Chondrocyte (in vitro differentiated cells): ENCODE measurements around the gene WHAMM. TPM values are rescaled to one million over a fixed set of nuclear protein-coding genes. Genes with fewer than 3 reads are reported as not detected.

Experiments used
- DNase-seq: peaks from one replicate; pipeline ENCODE4 v3.0.0; 2021; ENCODE audit warnings: mixed read lengths, low spot score
- H3K27ac Mint-ChIP-seq: one replicate; pipeline ENCODE4 v1.8.0; 2021; ENCODE audit warnings: mild to moderate bottlenecking, moderate library complexity, mixed read lengths; ENCODE audit not compliant: unreplicated experiment
- H3K27me3 Mint-ChIP-seq: 2 replicates; pipeline ENCODE4 v1.8.0; 2021; ENCODE audit warnings: low read depth, mixed read lengths
- H3K36me3 Mint-ChIP-seq: 2 replicates; pipeline ENCODE4 v1.8.0; 2021; ENCODE audit warnings: low read depth, mixed read lengths
- H3K4me1 Mint-ChIP-seq: 2 replicates; pipeline ENCODE4 v1.8.0; 2021; ENCODE audit warnings: low read depth, mild to moderate bottlenecking, mixed read lengths
- H3K4me3 Mint-ChIP-seq: one replicate; pipeline ENCODE4 v1.8.0; 2021; ENCODE audit warnings: mild to moderate bottlenecking, moderate library complexity, mixed read lengths; ENCODE audit not compliant: unreplicated experiment
- H3K9me3 Mint-ChIP-seq: 2 replicates; pipeline ENCODE4 v1.8.0; 2021; ENCODE audit warnings: low read depth, mixed read lengths
- total RNA-seq: library from RNA; stranded (reverse); gene quantifications from 3 replicates; pipeline ENCODE4 v1.2.1, GENCODE V29; 2021
- TF ChIP-seq, protein P1 (sequence below): fragments of 200-600 bp; sonication (generic); IDR thresholded peaks from 2 replicates; pipeline ENCODE4 v1.5.0; 2021; ENCODE audit warnings: antibody characterized with exemption, mild to moderate bottlenecking, moderate library complexity

Gene WHAMM
- total RNA-seq, 1 donor from 2014 or later, result 10.0 TPM

DNA sequence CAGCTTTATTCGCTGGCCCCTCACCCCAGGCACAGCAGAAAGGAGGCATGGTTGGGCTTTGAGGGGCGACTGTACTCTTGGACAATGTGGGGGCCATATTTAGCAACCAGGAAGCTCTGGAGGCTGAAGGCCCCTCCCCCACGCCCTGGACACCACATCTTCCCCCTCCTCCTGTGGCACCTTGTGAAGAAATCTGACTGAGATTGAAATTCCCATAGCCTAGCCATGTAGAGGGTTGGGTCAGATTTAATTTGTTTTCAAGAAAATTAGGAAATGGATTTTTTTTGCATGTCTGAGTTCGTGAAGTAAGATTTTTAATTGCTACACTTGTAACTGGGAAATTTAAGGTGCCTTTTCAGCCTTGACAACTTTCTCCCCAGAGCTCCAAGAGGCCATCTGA, 28.1 kb upstream of the WHAMM start:
- H3K27me3 Mint-ChIP-seq, result no peaks in the 10 kb centered on the region
- H3K4me1 Mint-ChIP-seq, result no peaks in the 10 kb centered on the region
- no peak overlapping the region for H3K4me3 Mint-ChIP-seq
- peaks cover 7% of the 10 kb centered on the region for H3K36me3 Mint-ChIP-seq
- H3K27ac Mint-ChIP-seq, result no peak overlapping the region
- H3K9me3 Mint-ChIP-seq, result peaks cover 14% of the 10 kb centered on the region
- no peak for DNase-seq
- TF ChIP-seq, protein P1, sequence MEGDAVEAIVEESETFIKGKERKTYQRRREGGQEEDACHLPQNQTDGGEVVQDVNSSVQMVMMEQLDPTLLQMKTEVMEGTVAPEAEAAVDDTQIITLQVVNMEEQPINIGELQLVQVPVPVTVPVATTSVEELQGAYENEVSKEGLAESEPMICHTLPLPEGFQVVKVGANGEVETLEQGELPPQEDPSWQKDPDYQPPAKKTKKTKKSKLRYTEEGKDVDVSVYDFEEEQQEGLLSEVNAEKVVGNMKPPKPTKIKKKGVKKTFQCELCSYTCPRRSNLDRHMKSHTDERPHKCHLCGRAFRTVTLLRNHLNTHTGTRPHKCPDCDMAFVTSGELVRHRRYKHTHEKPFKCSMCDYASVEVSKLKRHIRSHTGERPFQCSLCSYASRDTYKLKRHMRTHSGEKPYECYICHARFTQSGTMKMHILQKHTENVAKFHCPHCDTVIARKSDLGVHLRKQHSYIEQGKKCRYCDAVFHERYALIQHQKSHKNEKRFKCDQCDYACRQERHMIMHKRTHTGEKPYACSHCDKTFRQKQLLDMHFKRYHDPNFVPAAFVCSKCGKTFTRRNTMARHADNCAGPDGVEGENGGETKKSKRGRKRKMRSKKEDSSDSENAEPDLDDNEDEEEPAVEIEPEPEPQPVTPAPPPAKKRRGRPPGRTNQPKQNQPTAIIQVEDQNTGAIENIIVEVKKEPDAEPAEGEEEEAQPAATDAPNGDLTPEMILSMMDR, result no peak

GRCh38 chr15:82788496-82788895, 20.9 kb upstream of the WHAMM start:
- no peak overlapping the region for H3K27ac Mint-ChIP-seq
- no peak overlapping the region for H3K4me3 Mint-ChIP-seq
- TF ChIP-seq, protein P1, result no peak
- H3K9me3 Mint-ChIP-seq, result peaks cover 19% of the 10 kb centered on the region
- H3K36me3 Mint-ChIP-seq, result peaks cover 9% of the 10 kb centered on the region
- no peaks in the 10 kb centered on the region for H3K4me1 Mint-ChIP-seq
- H3K27me3 Mint-ChIP-seq, result no peaks in the 10 kb centered on the region
- DNase-seq, result no peak

GRCh38 chr15:82789491-82789890, 19.9 kb upstream of the WHAMM start:
- Mint-ChIP-seq H3K36me3 (peaks cover 17% of the 10 kb centered on the region), H3K9me3 (peaks cover 29% of the 10 kb centered on the region), H3K27me3 (no peaks in the 10 kb centered on the region), H3K27ac (no peak overlapping the region), H3K4me3 (no peak overlapping the region), H3K4me1 (no peaks in the 10 kb centered on the region)
- no peak for DNase-seq
- TF ChIP-seq, protein P1, result no peak

GRCh38 chr15:82790321-82790720, 19.1 kb upstream of the WHAMM start:
- no peaks in the 10 kb centered on the region for H3K4me1 Mint-ChIP-seq
- no peak overlapping the region for H3K27ac Mint-ChIP-seq
- DNase-seq, result no peak
- peaks cover 17% of the 10 kb centered on the region for H3K36me3 Mint-ChIP-seq
- no peak overlapping the region for H3K4me3 Mint-ChIP-seq
- H3K27me3 Mint-ChIP-seq, result no peaks in the 10 kb centered on the region
- TF ChIP-seq, protein P1, result no peak
- H3K9me3 Mint-ChIP-seq, result peaks cover 34% of the 10 kb centered on the region

DNA sequence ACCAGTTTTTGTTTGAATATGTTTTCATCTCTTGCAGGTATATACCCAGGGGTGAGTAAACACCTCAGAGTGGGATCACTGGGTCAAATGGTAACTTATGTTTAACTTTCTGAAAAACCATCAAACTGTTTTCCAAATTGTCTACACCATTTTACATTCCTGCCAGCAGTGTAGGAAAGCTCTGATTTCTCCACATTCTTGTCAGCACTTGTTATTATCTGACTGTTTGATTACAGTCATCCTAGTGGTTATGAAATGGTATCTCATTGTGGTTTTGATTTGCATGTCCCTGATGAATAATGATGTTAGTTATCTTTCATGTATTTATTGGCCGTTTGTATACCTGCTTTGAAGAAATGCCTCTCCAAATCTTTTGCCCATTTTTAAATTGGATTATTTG, 17.4 kb upstream of the WHAMM start:
- Mint-ChIP-seq H3K36me3 (peaks cover 9% of the 10 kb centered on the region), H3K27ac (no peak overlapping the region), H3K4me3 (no peak overlapping the region), H3K9me3 (peaks cover 27% of the 10 kb centered on the region), H3K4me1 (no peaks in the 10 kb centered on the region), H3K27me3 (no peaks in the 10 kb centered on the region)
- TF ChIP-seq, protein P1, result no peak
- DNase-seq, result no peak
